SK-N-SH treated with all-trans-retinoic acid at 6 μM for 48 hours (cell line): ENCODE results near the gene OS9.

Source experiments
- ATAC-seq: fragments of 200-7000 bp; cut with Tn5 transposase; 3 replicates; pipeline ENCODE4 v1.9.1; 2020; ENCODE audit warnings: mild to moderate bottlenecking, moderate library complexity
- ARNTL ChIP-seq: fragments of 450-650 bp; formaldehyde crosslinking; IDR thresholded peaks from 2 replicates; pipeline ENCODE4 v1.5.0; 2020; ENCODE audit warnings: low read depth, mild to moderate bottlenecking, moderate library complexity, borderline replicate concordance
- BACH2 ChIP-seq: fragments of 250-450 bp; sonication (Bioruptor Pico); IDR thresholded peaks from 2 replicates; pipeline ENCODE4 v1.9.0; 2021; ENCODE audit warnings: mild to moderate bottlenecking, borderline replicate concordance
- CSDC2 ChIP-seq: fragments of 250-450 bp; sonication (Bioruptor Pico); IDR thresholded peaks from 2 replicates; pipeline ENCODE4 v1.5.0; 2020; ENCODE audit warnings: mild to moderate bottlenecking, moderate library complexity
- ESRRG ChIP-seq: fragments of 250-450 bp; sonication (Bioruptor Pico); IDR thresholded peaks from 2 replicates; pipeline ENCODE4 v1.6.1; 2021; ENCODE audit warnings: mild to moderate bottlenecking
- GLIS3 ChIP-seq: fragments of 250-450 bp; sonication (Bioruptor Pico); IDR thresholded peaks from 2 replicates; pipeline ENCODE4 v1.5.0; 2020; ENCODE audit warnings: mild to moderate bottlenecking, moderate library complexity
- ISL1 ChIP-seq: fragments of 250-450 bp; sonication (Bioruptor Pico); IDR thresholded peaks from 2 replicates; pipeline ENCODE4 v2.1.2; 2022; ENCODE audit warnings: mild to moderate bottlenecking, moderate library complexity
- OSR1 ChIP-seq: fragments of 250-450 bp; sonication (Bioruptor Pico); IDR thresholded peaks from 2 replicates; pipeline ENCODE4 v1.8.0; 2022; ENCODE audit warnings: moderate library complexity, mild to moderate bottlenecking, inconsistent platforms
- PPARA ChIP-seq: fragments of 250-450 bp; sonication (Bioruptor Pico); IDR thresholded peaks from 2 replicates; pipeline ENCODE4 v1.5.0; 2020; ENCODE audit warnings: mild to moderate bottlenecking, borderline replicate concordance
- RARB ChIP-seq: fragments of 250-450 bp; sonication (Bioruptor Pico); IDR thresholded peaks from 2 replicates; pipeline ENCODE4 v1.8.0; 2021; ENCODE audit warnings: mild to moderate bottlenecking, moderate library complexity
- SNAI2 ChIP-seq: fragments of 250-450 bp; sonication (Bioruptor Pico); IDR thresholded peaks from 2 replicates; pipeline ENCODE4 v1.5.0; 2020; ENCODE audit warnings: mild to moderate bottlenecking, moderate library complexity
- TCF4 ChIP-seq: fragments of 250-450 bp; sonication (Bioruptor Pico); IDR thresholded peaks from 2 replicates; pipeline ENCODE4 v1.8.0; 2021; ENCODE audit warnings: mild to moderate bottlenecking, moderate library complexity, borderline replicate concordance
- TOX ChIP-seq: fragments of 250-450 bp; sonication (Bioruptor Pico); IDR thresholded peaks from 2 replicates; pipeline ENCODE4 v1.8.0; 2021; ENCODE audit warnings: mild to moderate bottlenecking, moderate library complexity, borderline replicate concordance
- ZC3H10 ChIP-seq: fragments of 250-450 bp; sonication (Bioruptor Pico); IDR thresholded peaks from 2 replicates; pipeline ENCODE4 v1.5.1; 2021; ENCODE audit warnings: mild to moderate bottlenecking, moderate library complexity
- ZFP30 ChIP-seq: fragments of 450-650 bp; formaldehyde crosslinking; IDR thresholded peaks from 2 replicates; pipeline ENCODE4 v1.5.0; 2022; ENCODE audit warnings: mild to moderate bottlenecking, moderate library complexity
- ZNF565 ChIP-seq: fragments of 450-650 bp; formaldehyde crosslinking; conservative IDR thresholded peaks from 2 replicates; pipeline ENCODE4 v1.5.0; 2020; ENCODE audit warnings: low read depth, mild to moderate bottlenecking, moderate library complexity
- ZNF70 ChIP-seq: fragments of 450-650 bp; formaldehyde crosslinking; IDR thresholded peaks from 2 replicates; pipeline ENCODE4 v1.5.0; 2020; ENCODE audit warnings: mild to moderate bottlenecking, moderate library complexity
- ZNF8 ChIP-seq: fragments of 450-650 bp; formaldehyde crosslinking; IDR thresholded peaks from 2 replicates; pipeline ENCODE4 v1.5.0; 2020; ENCODE audit warnings: mild to moderate bottlenecking, moderate library complexity
- TF ChIP-seq, protein P1 (sequence below): fragments of 250-450 bp; sonication (Bioruptor Pico); IDR thresholded peaks from 2 replicates; pipeline ENCODE4 v1.5.1; 2021; ENCODE audit warnings: mild to moderate bottlenecking, moderate library complexity
- TF ChIP-seq, protein P2 (sequence below): fragments of 250-450 bp; sonication (Bioruptor Pico); IDR thresholded peaks from 2 replicates; pipeline ENCODE4 v1.8.0; 2020; ENCODE audit warnings: mild to moderate bottlenecking, moderate library complexity, borderline replicate concordance
- TF ChIP-seq, protein P3 (sequence below): fragments of 250-450 bp; sonication (Bioruptor Pico); IDR thresholded peaks from 2 replicates; pipeline ENCODE4 v1.8.0; 2021; ENCODE audit warnings: low read depth, mild to moderate bottlenecking, moderate library complexity, borderline replicate concordance
- TF ChIP-seq, protein P4 (sequence below): fragments of 250-450 bp; sonication (Bioruptor Pico); IDR thresholded peaks from 2 replicates; pipeline ENCODE4 v1.5.1; 2020; ENCODE audit warnings: low read depth, mild to moderate bottlenecking, moderate library complexity
- TF ChIP-seq, protein P5 (sequence below): fragments of 250-450 bp; sonication (Bioruptor Pico); IDR thresholded peaks from 2 replicates; pipeline ENCODE4 v1.5.0; 2020; ENCODE audit warnings: mild to moderate bottlenecking, moderate library complexity

The OS9 gene

DNA sequence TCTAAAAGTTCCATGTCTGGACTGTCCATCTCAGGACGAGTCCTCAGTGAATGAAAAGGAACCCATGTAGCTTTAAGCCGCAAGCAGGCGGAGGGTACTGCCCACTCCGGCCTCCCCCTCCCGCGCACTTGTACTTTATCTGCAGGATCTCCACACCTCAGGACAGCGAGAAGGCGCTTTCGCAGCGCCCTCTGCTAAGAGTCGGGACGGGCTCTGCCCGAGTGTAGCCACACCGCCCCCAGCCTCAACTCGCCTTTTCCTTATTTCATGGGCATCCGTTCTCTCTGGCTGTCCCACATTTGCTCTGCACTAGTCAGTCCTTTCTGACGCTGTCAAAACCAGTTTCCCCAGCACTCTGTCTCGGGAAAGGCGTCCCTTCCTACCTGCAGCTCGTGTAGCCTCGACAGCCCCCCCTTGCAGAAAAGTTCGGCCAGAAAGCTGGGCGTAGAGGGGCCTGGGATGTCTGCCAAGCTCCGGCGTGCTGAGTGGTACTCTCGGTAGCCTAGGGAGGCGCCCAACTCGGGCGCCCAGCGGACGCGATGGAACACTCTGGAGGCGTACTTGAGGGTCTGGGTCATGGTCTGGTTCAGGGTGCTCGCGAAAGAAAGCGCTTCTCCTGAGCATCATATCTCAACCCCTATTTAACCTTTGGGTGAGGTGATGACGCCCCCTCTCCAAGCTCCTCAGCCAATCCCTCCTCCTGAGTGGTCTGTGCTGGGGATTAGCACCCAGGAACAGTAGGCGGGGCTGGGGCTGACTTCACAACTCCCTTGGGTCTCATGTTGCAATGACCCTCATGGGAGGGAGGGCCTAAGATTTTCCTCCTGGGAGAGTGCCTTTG, 72.8 kb downstream of the OS9 start, which contains the start of gene CYP27B1:
Gene CYP27B1 (minus strand): TSS at position 615 of the 841 bp plus-strand sequence. CDS start 37 bp downstream, at position 578.
- TF ChIP-seq CSDC2 (CRISPR knock-in tag): no peak
- TF ChIP-seq ZC3H10 (CRISPR knock-in tag): no peak
- TF ChIP-seq ISL1 (CRISPR knock-in tag): no peak
- no peak for TF ChIP-seq RARB (CRISPR knock-in tag)
- TF ChIP-seq, protein P1, sequence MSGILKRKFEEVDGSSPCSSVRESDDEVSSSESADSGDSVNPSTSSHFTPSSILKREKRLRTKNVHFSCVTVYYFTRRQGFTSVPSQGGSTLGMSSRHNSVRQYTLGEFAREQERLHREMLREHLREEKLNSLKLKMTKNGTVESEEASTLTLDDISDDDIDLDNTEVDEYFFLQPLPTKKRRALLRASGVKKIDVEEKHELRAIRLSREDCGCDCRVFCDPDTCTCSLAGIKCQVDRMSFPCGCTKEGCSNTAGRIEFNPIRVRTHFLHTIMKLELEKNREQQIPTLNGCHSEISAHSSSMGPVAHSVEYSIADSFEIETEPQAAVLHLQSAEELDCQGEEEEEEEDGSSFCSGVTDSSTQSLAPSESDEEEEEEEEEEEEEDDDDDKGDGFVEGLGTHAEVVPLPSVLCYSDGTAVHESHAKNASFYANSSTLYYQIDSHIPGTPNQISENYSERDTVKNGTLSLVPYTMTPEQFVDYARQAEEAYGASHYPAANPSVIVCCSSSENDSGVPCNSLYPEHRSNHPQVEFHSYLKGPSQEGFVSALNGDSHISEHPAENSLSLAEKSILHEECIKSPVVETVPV (CRISPR knock-in tag): no peak
- TF ChIP-seq TOX (CRISPR knock-in tag): no peak
- no peak for TF ChIP-seq ARNTL (CRISPR knock-in tag)
- no peak for TF ChIP-seq SNAI2
- TF ChIP-seq, protein P2, sequence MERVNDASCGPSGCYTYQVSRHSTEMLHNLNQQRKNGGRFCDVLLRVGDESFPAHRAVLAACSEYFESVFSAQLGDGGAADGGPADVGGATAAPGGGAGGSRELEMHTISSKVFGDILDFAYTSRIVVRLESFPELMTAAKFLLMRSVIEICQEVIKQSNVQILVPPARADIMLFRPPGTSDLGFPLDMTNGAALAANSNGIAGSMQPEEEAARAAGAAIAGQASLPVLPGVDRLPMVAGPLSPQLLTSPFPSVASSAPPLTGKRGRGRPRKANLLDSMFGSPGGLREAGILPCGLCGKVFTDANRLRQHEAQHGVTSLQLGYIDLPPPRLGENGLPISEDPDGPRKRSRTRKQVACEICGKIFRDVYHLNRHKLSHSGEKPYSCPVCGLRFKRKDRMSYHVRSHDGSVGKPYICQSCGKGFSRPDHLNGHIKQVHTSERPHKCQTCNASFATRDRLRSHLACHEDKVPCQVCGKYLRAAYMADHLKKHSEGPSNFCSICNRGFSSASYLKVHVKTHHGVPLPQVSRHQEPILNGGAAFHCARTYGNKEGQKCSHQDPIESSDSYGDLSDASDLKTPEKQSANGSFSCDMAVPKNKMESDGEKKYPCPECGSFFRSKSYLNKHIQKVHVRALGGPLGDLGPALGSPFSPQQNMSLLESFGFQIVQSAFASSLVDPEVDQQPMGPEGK (CRISPR knock-in tag): no peak
- no peak for TF ChIP-seq ZNF8
- TF ChIP-seq BACH2: no peak
- TF ChIP-seq, all 23 proteins: peak for 0
- peak; percentile 22 for ATAC-seq

DNA sequence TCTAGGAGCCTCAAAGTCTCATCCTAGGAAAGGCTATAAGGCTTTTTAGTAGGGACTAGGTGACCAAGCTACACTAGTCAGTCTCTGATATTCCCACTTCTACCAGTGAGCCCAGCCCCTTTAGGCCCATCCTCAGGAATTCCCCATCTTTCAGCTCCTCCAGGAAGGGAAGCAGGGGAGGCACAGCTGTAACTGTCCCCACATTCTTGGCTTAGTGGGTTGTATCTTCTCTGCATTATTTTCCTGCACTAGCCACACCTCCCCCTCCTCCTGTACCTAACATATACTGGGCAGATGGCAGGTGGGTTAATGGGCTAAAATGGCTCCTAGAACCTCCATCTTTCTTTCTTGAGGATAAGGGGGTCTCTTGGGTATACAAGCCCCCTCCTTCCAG, 73.4 kb downstream of the OS9 start:
- ATAC-seq: no peak
- TF ChIP-seq OSR1 (CRISPR knock-in tag) (no peak), ZFP30 (no peak), TOX (CRISPR knock-in tag) (no peak), ZC3H10 (CRISPR knock-in tag) (no peak), PPARA (no peak), ARNTL (CRISPR knock-in tag) (no peak), RARB (CRISPR knock-in tag) (no peak), ZNF70 (CRISPR knock-in tag) (no peak)
- TF ChIP-seq, protein P3, sequence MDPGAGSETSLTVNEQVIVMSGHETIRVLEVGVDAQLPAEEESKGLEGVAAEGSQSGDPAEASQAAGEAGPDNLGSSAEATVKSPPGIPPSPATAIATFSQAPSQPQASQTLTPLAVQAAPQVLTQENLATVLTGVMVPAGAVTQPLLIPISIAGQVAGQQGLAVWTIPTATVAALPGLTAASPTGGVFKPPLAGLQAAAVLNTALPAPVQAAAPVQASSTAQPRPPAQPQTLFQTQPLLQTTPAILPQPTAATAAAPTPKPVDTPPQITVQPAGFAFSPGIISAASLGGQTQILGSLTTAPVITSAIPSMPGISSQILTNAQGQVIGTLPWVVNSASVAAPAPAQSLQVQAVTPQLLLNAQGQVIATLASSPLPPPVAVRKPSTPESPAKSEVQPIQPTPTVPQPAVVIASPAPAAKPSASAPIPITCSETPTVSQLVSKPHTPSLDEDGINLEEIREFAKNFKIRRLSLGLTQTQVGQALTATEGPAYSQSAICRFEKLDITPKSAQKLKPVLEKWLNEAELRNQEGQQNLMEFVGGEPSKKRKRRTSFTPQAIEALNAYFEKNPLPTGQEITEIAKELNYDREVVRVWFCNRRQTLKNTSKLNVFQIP (CRISPR knock-in tag): no peak
- TF ChIP-seq, protein P4, sequence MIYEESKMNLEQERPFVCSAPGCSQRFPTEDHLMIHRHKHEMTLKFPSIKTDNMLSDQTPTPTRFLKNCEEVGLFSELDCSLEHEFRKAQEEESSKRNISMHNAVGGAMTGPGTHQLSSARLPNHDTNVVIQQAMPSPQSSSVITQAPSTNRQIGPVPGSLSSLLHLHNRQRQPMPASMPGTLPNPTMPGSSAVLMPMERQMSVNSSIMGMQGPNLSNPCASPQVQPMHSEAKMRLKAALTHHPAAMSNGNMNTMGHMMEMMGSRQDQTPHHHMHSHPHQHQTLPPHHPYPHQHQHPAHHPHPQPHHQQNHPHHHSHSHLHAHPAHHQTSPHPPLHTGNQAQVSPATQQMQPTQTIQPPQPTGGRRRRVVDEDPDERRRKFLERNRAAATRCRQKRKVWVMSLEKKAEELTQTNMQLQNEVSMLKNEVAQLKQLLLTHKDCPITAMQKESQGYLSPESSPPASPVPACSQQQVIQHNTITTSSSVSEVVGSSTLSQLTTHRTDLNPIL (CRISPR knock-in tag): no peak
- TF ChIP-seq, protein P5, sequence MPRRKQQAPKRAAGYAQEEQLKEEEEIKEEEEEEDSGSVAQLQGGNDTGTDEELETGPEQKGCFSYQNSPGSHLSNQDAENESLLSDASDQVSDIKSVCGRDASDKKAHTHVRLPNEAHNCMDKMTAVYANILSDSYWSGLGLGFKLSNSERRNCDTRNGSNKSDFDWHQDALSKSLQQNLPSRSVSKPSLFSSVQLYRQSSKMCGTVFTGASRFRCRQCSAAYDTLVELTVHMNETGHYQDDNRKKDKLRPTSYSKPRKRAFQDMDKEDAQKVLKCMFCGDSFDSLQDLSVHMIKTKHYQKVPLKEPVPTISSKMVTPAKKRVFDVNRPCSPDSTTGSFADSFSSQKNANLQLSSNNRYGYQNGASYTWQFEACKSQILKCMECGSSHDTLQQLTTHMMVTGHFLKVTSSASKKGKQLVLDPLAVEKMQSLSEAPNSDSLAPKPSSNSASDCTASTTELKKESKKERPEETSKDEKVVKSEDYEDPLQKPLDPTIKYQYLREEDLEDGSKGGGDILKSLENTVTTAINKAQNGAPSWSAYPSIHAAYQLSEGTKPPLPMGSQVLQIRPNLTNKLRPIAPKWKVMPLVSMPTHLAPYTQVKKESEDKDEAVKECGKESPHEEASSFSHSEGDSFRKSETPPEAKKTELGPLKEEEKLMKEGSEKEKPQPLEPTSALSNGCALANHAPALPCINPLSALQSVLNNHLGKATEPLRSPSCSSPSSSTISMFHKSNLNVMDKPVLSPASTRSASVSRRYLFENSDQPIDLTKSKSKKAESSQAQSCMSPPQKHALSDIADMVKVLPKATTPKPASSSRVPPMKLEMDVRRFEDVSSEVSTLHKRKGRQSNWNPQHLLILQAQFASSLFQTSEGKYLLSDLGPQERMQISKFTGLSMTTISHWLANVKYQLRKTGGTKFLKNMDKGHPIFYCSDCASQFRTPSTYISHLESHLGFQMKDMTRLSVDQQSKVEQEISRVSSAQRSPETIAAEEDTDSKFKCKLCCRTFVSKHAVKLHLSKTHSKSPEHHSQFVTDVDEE (CRISPR knock-in tag): no peak

DNA sequence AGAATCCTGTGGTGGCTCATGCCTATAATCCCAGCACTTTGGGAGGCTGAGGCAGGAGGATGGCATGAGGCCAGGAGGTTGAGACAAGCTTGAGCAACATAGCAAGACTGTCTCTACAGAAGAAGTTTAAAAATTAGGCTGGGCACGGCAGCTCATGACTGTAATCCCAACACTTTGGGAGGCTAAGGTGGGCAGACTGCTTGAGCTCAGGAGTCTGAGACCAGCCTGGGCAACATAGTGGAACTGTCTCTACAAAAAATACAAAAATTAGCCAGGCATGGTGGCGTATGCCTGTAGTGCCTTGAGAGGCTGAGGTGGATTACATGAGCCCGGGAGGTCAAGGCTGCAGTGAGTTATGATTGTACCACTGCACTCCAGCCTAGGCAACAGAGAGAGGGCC, 73.9 kb downstream of the OS9 start:
- ATAC-seq: no peak
- no peak for TF ChIP-seq GLIS3 (CRISPR knock-in tag)
- TF ChIP-seq ZNF8: no peak
- no peak for TF ChIP-seq ZC3H10 (CRISPR knock-in tag)
- TF ChIP-seq, protein P3 (CRISPR knock-in tag): no peak
- TF ChIP-seq ZNF70 (CRISPR knock-in tag): no peak
- TF ChIP-seq, protein P2 (CRISPR knock-in tag): no peak
- TF ChIP-seq TCF4: no peak
- TF ChIP-seq ESRRG (CRISPR knock-in tag): no peak
- no peak for TF ChIP-seq SNAI2
- no peak for TF ChIP-seq OSR1 (CRISPR knock-in tag)
- TF ChIP-seq TOX (CRISPR knock-in tag): no peak
- TF ChIP-seq ZNF565 (CRISPR knock-in tag): no peak
- TF ChIP-seq, all 23 proteins: peak for 0
